GM12873 (cell line): Measurements from ENCODE around the gene CCND2.

ENCODE experiments used
- TF ChIP-seq, protein P1 (sequence below): IDR thresholded peaks from 2 replicates; pipeline ENCODE4 v1.5.1; 2012; ENCODE audit warnings: low read depth, mild to moderate bottlenecking, moderate library complexity, low read length, control low read depth; ENCODE audit not compliant: insufficient read depth; ENCODE audit errors: missing control alignments

Gene CCND2

DNA sequence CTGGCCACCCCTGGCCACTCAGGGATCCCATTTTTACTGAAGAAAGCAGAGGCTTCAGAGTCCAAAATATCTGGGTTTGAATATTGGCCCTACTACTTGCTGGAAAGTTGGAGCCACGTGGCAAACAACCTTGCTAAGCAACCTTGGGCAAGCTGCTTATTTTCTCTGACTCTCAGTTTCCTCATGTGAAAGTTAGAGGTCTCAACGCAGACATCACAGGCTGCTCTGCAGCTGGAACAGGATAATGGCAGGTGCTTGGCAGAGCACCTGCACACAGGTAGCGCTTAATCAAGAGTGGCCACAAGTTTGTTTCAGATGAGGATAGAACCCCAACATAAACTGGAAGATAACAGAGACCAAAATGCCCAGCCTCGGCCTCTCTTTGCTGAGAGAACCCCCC is 28.1 kb upstream of the CCND2 start:
- TF ChIP-seq, protein P1, sequence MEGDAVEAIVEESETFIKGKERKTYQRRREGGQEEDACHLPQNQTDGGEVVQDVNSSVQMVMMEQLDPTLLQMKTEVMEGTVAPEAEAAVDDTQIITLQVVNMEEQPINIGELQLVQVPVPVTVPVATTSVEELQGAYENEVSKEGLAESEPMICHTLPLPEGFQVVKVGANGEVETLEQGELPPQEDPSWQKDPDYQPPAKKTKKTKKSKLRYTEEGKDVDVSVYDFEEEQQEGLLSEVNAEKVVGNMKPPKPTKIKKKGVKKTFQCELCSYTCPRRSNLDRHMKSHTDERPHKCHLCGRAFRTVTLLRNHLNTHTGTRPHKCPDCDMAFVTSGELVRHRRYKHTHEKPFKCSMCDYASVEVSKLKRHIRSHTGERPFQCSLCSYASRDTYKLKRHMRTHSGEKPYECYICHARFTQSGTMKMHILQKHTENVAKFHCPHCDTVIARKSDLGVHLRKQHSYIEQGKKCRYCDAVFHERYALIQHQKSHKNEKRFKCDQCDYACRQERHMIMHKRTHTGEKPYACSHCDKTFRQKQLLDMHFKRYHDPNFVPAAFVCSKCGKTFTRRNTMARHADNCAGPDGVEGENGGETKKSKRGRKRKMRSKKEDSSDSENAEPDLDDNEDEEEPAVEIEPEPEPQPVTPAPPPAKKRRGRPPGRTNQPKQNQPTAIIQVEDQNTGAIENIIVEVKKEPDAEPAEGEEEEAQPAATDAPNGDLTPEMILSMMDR, result no peak

DNA sequence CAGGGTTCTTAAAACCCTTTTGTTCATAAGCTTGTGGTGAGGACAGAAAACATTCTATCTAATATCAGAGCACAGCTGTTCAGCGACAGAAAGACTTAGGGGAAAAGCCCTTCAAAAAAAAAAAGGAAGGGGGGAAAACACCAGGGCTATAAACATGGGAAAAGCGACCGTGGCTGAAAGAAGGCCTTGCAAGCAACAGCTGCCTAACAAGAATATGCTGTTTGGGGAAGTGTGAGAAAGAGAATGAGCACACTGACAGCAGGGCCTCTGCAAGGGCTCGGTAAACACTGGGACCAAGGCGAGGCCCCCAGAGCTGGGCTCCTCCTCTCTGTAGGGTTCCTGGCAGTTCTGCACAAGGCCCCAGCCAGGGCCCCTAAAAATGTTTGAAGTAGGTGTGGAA is 27.4 kb upstream of the CCND2 start:
- TF ChIP-seq, protein P1, result no peak

DNA sequence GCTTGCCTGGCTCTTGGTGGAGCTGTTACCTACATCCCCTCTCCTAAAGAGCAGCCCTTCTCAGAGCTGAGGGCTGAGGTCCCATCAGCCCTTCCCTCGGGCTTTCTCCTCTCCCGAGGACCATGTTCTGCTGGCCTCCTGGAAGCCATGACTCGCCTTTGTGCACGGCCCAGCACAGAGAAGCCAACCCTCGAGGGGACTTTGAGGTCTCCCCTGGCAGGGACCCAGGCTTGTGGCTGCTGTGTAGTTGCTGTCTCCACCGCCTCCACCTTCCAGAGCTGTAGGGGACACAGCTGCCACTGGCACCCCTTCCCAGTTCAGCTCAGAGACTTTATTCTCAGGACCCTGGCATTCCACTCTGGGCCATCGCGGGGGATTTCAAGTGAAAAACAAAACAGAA is 22.9 kb upstream of the CCND2 start:
- TF ChIP-seq, protein P1, result no peak

DNA sequence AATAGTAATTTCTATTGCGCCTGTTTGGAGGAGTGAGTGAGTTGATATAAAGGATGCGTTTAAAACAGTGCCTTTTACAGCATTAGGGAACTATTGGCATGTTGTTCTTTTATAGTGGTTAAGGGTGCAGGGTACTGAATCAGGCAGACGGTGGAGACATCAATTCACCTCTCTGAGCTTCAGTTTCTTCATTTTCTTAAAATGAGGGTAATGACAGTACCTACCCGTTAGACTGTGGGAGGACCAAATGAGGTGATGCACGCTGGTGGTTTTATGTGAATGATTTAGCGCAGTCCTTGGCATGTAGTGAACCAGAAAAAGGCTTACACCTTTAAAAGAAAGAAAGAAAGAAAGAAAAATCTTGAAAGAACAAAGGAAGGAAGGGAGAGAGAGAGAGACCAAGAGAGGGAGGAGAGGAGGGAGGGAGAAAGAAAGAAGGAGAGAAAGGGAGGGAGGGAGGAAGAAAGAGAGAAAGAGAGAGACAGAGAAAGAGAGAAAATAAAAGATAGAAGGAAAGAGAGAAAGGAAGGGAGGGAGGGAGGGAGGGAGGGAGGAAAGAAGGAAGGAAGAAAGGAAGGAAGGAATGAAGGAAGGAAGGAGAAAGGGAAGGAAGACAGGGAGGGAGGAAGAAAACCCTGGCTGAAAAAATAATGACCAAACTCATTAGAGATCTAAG is 22.2 kb upstream of the CCND2 start:
- TF ChIP-seq, protein P1, result no peak

DNA sequence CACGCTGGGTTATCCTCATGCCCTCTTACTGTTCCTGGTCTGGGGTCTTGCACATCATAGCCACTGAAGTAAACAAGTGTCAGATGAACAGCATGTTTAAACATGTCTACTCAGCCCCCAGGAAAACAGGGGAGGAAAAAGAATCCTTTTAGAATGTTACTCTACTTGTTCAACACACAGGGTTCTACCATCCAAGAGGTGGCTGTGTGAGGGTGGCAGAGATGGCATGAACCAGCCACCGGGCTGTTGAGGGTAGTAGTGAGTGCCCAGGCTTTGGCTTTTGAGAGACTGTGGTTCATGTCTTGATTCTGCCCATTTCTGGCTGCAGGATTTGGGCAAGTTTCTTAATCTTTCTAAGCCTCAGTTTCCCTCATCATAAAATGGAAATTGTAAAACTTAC is 21.6 kb upstream of the CCND2 start:
- TF ChIP-seq, protein P1, result no peak

DNA sequence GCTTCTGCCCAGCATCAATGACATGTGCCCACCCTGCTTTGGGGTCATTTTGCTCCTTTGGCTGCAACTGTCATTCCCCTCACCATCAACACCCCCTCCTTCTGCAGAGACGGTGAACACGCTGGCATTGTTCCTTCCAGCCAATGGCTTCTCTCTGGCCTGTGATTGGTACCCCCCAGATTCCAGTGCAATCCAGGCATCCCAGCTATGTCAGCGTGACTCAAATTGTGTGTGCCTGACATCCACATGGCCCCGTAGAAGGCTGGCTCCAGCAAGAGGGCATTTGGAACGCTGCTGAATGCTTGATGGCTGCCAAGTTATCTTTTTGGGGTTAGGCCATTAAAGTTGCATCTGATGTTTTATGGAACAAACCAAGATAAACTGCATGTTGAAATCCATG is 21.0 kb upstream of the CCND2 start:
- TF ChIP-seq, protein P1, result no peak

DNA sequence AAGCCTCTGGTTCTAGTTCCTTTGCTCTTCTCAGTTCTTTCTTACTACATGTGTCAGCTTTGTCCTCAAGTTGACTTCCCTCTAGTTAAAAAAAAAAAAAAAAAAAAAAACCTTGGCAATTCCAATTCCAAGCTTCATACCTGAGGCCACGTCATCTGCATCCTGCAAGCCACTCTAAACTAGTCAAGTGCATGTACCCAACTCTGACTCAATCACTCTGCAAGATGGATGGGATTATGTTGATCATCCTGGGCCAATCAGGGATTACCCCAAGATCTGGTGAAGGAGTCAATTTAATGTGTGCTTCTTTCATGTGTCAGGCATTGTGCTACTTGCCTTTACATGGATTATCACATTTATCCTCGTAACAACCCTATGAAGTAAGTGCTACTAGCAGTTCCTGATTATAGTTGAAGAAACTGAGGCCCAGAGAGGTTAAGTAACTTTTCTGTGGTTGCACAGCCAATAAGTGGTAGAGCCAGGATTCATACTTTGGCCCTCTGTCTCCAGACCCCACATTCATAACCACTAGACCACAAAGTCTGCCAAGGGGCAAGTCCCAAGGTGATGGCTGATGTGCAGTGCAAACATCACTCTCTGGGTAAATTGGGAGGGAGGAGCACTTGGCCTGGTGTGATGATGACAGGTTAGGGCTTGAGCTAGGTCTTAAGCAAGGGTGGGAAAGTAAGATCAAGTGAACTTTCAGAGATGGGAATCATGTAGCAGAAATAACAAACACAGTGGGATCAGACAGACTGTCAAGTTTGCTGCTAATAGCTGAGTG is 17.3 kb upstream of the CCND2 start:
- TF ChIP-seq, protein P1, result no peak
